ENCODE results near the gene SLC5A1.

DNA sequence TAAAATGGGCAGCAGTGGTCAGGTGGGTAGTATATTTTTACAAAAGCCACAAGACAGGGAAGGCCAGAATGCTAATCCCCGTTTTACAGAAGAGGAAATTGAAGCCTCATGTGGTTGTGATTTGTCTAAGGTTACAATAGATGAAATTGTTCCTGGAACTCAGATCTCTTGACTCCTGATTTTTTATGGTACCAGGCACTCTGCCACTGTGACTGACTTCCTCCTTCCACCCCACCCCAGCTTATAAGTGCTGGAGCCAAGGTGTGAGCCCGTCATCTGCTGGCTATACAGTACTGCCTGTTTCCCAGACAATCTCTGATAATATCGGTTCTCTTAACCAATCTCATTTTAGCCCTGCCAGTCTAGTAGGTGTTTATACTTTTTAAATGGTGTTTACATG is 1.9 kb downstream of the SLC5A1 start:
- TF ChIP-seq ZFP30 (CRISPR knock-in tag; IDR thresholded peaks at IDR 0.05) (no peak), PPARA (CRISPR knock-in tag; IDR thresholded peaks at IDR 0.05; ENCODE audit: borderline replicate concordance) (no peak), ZNF70 (CRISPR knock-in tag; IDR thresholded peaks at IDR 0.05) (no peak), TCF4 (CRISPR knock-in tag; IDR thresholded peaks at IDR 0.05; ENCODE audit: borderline replicate concordance) (no peak), ISL1 (CRISPR knock-in tag; IDR thresholded peaks at IDR 0.05) (no peak), CSDC2 (CRISPR knock-in tag; IDR thresholded peaks at IDR 0.05) (no peak), ZNF8 (CRISPR knock-in tag; IDR thresholded peaks at IDR 0.05) (no peak)
- TF ChIP-seq, protein P1, sequence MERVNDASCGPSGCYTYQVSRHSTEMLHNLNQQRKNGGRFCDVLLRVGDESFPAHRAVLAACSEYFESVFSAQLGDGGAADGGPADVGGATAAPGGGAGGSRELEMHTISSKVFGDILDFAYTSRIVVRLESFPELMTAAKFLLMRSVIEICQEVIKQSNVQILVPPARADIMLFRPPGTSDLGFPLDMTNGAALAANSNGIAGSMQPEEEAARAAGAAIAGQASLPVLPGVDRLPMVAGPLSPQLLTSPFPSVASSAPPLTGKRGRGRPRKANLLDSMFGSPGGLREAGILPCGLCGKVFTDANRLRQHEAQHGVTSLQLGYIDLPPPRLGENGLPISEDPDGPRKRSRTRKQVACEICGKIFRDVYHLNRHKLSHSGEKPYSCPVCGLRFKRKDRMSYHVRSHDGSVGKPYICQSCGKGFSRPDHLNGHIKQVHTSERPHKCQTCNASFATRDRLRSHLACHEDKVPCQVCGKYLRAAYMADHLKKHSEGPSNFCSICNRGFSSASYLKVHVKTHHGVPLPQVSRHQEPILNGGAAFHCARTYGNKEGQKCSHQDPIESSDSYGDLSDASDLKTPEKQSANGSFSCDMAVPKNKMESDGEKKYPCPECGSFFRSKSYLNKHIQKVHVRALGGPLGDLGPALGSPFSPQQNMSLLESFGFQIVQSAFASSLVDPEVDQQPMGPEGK (CRISPR knock-in tag; IDR thresholded peaks at IDR 0.05; ENCODE audit: borderline replicate concordance) = no peak
- TF ChIP-seq, protein P2, sequence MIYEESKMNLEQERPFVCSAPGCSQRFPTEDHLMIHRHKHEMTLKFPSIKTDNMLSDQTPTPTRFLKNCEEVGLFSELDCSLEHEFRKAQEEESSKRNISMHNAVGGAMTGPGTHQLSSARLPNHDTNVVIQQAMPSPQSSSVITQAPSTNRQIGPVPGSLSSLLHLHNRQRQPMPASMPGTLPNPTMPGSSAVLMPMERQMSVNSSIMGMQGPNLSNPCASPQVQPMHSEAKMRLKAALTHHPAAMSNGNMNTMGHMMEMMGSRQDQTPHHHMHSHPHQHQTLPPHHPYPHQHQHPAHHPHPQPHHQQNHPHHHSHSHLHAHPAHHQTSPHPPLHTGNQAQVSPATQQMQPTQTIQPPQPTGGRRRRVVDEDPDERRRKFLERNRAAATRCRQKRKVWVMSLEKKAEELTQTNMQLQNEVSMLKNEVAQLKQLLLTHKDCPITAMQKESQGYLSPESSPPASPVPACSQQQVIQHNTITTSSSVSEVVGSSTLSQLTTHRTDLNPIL (CRISPR knock-in tag; IDR thresholded peaks at IDR 0.05; ENCODE audit: low read depth) = no peak
- TF ChIP-seq, protein P3, sequence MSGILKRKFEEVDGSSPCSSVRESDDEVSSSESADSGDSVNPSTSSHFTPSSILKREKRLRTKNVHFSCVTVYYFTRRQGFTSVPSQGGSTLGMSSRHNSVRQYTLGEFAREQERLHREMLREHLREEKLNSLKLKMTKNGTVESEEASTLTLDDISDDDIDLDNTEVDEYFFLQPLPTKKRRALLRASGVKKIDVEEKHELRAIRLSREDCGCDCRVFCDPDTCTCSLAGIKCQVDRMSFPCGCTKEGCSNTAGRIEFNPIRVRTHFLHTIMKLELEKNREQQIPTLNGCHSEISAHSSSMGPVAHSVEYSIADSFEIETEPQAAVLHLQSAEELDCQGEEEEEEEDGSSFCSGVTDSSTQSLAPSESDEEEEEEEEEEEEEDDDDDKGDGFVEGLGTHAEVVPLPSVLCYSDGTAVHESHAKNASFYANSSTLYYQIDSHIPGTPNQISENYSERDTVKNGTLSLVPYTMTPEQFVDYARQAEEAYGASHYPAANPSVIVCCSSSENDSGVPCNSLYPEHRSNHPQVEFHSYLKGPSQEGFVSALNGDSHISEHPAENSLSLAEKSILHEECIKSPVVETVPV (CRISPR knock-in tag; IDR thresholded peaks at IDR 0.05) = no peak
